ENCODE results near the gene UTY.

UTY gene

DNA sequence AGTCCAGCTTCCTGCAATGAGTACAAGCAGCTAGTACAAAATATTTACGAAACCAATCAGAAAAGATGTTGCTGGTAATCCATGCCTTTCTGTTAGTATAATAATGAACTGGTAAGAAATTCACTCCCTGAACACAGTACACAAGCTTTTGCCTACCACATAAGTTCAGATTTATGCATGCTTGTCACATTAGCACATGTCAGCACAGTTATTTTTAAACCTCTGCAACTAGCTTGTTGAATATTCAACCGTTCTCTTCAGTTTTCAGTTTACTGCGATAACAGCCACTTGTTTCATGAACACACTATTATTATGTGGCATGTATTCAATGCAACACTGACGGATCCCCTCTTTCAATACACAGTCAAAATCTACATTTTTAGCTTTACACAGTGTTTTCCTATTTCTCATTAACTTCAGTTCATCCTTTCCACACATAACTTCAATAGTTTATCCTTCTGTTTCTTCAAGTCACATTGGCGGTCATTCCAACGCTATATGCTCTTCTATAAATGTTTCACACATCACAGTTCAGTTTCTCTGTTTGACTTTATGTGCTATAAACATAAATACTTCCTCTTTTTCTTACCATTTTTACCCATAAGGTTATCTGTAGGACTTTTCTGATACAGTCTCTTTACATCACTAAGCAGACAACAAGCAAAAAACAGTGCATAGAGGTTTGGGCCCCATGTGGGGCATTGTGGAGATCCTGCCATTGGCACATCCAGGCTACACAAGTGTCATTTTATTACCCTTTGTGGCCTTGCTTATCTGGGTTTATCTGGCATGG lies 62.8 kb downstream of the UTY start:
- no peak for DNase-seq (ENCODE audit: low read depth in 2 of 2, low spot score in 1 of 2)

DNA sequence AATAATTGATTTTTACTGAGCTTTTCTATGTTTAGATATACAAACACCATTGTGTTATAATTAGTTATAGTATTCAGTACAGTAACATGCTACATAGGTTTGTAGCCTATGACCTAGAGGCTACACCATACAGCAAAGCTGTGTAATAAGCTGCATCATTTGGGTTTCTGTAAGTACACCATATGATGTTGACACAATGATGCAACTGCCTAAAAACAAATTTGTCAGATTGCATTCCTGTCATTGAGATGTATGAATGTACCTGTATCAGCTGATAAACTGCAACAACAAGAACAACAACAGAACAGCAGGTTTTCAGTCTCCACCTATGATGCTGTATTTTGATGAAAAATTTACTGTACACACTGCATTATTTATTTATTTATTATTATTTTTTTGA lies 64.3 kb downstream of the UTY start:
- no peak for DNase-seq (ENCODE audit: low read depth in 2 of 2, low spot score in 1 of 2)

DNA sequence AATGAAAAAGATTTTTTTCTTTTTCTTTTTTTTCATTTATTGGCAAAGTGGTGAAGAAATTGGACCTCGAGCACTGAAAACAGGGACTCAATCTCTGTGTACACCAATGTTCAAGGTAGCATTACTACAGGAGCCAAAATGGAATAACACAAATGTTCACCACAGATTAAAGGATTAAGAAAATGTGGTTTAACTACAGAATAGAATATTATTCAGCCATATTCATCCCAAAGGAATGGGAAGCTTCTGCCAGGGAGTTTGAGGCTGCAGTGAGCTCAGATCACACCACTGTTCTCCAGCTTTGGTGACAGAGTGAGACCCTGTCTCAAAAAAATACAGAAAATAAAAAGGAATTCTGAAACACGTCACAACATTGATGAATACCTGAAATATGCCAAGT lies 81.0 kb downstream of the UTY start:
- DNase-seq (ENCODE audit: low read depth in 2 of 2, low spot score in 1 of 2) = no peak

DNA sequence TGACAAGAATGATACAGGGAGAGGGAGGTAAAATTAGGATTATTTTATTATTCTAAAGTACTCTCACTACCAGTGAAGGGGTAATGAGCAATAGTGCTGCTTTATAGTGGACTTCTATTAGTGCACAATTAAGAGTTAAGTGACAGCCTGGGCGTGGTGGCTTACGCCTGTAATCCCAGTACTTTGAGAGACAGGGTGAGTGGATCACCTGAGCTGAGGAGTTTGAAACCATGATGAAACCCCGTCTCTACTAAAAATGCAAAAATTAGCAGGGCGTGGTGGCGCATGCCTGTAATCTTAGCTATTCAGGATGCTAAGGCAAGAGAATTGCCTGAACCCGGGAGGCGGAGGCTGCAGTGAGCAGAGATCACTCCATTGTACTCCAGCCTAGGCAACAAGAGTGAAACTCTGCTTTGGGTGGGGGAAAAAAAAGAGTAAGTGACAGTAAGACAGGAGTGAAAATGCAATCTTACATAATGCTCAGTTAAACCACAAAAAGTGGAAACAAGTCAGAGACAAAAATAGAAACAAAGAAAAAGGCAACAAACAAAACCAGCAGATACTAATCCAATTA lies 98.6 kb downstream of the UTY start:
- DNase-seq (ENCODE audit: low read depth in 2 of 2, low spot score in 1 of 2) = no peak

DNA sequence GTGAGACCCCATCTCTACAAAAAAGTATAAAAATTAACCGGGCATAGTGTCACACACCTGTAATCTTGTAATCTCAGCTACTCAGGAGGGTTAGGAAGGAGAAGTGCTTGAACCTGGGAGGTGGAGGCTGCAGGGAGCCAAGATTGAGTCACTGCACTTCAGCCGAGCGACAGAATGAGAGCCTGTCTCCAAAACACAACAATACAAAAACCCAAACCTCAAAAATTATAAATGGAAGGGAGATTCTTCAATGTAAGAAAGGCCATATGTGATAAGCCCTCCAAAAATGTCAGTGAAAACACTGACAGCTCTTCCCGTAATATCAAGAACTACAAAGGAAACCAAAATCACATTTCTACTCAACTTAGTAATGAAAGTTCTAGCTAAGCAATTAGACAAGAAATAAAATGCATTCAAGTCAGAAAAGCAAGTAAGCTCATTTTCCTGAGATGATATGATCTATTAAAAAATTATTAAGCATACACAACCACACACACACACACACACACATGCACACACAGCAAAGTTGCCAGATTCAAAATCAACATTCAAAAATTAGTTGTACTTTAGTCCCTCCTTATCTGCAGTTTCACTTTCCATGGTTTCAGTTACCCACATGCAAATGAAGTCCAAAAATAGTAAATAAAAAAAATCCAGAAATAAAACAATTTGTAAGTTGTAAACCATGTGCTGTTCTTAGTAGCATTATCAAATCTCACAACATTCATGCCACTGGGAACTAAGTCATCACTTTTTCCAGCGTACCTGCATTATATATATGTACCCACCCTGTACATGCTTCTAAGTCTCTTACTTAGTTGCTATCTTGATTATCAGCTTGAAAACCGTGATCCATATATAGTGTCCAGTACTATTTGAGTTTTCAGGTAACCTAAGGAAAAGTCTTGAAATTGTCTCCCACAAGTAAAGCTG lies 108.7 kb downstream of the UTY start:
- DNase-seq (ENCODE audit: low read depth in 2 of 2, low spot score in 1 of 2) = no peak

DNA sequence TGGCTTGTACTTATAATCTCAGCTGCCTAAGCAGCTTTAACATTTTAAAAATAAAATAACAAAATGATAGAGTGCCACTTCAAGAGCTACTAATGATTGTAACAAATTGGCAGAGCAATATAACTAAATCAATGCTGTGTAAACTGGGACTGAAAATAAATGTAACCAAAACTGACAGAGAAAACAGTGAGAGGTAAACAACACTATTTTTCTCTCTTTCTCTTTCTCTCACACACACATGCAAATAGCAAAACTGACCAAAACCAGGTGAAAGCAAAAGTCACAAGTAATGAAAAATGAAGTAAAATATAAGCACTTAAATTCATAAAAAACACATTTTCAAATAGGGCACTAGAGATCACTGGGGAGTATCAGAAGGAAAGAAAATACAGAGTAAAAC lies 109.6 kb downstream of the UTY start:
- no peak for DNase-seq (ENCODE audit: low read depth in 2 of 2, low spot score in 1 of 2)

DNA sequence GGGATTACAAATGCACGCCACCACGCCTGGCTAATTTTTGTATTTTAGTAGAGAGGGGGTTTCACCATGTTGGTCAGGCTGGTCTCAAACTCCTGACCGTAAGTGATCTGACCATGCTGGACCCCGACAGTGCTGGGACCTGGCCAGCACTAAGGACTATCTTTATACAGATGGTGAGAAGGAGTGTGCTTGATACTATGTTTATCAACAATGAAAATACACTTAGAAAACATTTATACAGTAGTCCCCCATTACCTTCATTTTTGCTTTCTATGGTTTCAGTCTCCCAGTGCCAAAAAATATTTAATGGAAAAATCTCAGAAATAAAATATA lies 111.4 kb downstream of the UTY start:
- no peak for DNase-seq (ENCODE audit: low read depth in 2 of 2, low spot score in 1 of 2)

DNA sequence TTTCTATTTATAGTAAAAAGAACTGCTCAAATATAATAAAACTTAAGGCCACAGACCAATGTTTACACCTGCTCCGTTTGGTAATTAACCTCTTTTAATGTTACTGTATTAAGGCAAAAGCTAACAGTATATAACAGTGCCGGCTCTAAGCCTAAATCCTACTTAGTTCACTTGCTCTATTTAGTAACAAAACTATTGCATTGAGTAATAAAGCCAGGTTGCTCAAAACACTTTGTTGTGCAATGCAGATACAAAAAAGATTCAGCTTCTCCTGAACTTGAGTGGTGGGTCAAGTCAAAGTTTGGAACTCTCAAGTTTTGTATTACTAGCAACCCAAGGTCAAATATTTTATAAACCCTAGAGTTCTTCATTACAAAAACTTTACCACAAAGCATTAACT lies 116.2 kb downstream of the UTY start:
- DNase-seq (ENCODE audit: low read depth in 2 of 2, low spot score in 1 of 2) = no peak

DNA sequence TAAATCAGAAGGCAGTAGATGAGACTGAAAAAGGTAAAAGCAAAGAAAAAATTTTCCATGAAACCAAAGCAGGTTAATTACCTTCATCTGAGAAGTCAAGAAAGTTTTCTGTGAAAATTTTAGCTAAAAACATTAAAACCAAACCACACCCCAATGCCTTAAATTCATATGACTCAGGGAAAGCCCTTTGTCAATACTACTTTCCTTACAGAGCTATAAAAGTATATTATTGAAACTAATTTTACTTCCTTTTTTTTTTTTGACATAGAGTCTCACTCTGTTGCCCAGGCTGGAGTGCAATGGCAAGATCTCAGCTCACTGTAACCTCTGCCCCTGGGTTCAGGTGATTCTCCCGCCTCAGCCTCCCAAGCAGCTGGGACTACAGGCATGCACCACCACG lies 117.2 kb downstream of the UTY start:
- DNase-seq (ENCODE audit: low read depth in 2 of 2, low spot score in 1 of 2) = no peak

DNA sequence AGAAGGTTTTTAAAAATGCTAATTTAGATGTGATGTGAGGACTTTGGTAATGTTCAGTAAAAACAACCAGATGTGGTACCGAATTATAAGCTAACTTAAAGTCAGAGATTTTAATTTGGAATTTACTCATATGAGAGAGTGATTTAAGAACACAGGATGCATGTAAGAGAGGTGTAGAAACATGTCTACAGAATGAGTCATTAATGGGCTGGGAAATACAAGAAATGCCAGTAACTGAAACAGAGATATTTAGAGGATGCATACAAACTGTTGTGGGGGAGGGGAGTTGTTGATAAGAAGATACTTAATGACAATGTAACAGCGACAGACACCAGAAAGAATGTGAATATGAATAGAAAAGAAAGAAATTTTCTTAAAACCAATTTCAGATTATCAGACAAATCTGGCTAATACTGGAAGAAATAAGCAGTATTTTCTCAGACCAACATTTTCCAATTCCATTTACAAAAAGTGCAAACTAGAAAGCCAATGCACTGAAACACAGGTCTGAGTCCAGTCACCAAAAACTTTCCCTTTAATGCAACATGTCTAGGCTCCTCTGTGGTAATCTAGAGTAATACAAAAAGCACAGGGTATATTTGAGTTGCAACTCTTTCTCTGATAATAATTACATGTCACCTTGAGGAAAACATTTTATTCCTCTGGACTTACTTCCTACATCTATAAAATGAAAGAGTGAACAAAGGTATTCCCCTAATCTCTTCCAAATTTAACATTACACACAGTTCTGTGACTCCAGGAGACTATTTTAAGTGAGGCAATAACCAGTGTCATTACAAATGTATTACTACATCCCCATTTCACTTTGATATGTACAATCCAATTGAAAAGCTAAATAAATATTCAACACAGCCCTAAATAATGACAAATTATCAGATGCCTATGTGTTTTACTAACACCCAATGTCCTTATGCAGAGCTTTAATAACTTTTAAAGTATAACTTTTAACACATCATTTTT lies 117.9 kb downstream of the UTY start:
- DNase-seq (ENCODE audit: low read depth in 2 of 2, low spot score in 1 of 2) = no peak

DNA sequence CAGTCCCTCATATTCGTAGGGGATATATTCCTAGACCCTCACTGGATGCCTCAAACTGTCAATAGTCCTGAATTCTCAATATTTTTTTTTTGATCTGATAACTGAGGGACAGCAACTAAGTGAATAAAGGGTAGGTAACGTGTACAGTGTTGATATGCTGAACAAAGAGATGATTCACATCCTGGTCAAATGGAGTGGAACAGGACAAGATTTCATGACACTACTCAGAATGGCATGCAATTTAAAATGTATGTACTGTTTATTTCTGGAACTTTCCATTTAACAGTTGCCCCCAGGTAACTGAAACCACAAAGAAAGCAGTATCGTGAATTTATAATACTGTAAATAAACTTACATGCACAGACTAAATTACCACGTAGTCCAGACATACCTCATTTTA lies 128.4 kb downstream of the UTY start:
- DNase-seq (ENCODE audit: low read depth in 2 of 2, low spot score in 1 of 2) = no peak

DNA sequence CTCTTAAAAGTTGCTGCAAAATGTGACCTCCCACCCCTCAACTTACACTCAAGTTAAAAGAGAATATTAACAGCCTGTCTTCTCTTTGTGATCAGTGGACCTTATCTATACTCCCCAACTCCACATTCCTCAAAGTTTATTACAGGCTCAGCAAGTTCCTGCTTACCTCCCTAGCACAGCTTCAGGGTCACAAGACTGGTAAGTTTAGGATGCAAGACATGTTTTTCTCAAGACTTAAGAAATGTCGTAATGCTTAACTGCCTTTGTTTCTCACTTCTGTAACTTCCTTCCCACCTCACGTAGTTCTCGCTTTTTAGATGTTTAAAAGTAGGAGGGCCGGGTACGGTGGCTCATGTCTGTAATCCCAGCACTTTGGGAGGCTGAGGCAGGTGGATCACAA lies 132.7 kb downstream of the UTY start:
- DNase-seq (ENCODE audit: low read depth in 2 of 2, low spot score in 1 of 2) = no peak

DNA sequence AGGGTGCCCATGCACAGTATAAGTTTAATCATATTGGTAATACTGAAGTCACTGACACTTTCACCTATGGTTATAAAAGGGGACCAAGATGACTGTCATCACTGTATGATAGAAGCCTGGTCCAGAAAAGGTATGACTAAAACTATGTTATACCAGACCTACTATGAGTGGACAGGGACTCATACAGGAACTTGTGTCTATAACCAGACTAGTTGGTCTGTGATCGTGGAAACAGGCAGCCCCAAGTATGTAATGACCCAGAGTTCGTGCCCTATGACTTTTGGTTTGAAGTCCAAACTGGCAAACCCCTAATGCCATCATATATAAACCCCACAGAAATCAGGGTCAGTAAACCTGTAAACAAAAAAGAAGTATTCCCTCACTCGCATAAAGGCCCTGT lies 134.3 kb downstream of the UTY start:
- no peak for DNase-seq (ENCODE audit: low read depth in 2 of 2, low spot score in 1 of 2)

DNA sequence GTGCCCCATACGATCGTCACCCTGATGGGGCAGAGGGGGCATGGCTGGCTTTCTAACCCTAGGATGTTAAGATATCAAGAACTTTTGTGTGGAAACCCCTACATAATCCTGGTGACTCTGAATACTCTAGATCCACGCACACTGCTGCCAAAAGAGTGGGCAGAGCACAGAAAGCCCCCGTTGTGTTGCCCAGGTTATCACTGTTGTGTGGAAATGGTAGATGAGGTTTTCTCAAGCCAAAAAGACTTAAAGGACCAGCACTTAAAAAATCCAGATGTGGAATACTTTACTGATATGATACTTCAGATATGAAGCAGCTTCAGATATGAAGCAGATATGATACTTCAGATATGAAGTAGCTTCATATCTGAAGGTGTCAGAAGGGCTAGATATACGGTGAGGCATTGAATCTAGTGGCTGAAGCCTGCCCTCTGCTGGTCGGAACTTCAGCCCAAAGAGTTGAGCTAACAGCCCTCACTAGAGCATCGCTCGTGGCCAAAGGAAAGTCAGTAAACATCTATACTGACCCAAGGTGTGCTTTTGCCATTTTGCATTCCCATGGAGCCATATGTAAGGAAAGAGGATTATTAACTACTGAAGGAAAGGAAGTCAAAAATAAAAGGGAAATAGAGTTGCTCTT lies 136.4 kb downstream of the UTY start:
- peak in 1 of 2 donors; percentile 4 for DNase-seq (ENCODE audit: low read depth in 2 of 2, low spot score in 1 of 2)

DNA sequence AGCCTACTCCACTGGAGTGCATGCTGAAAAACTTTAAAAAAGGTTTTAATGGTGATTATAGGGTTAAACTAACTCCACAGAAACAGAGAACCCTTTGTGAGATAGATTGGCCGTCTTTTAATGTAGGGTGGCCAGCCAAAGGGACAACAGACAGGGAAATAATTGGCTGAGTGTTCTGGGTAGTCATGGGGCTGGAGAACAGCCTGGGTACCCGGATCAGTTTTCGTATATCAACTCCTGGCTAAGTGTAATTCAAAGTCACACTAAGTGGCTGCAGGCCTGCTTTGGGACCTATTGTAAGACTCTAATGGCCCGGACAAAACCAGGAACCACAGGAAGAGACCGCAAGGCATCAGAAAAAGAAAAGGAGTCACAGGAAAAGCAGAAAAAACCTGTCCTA lies 139.9 kb downstream of the UTY start:
- DNase-seq (ENCODE audit: low read depth in 2 of 2, low spot score in 1 of 2) = no peak

DNA sequence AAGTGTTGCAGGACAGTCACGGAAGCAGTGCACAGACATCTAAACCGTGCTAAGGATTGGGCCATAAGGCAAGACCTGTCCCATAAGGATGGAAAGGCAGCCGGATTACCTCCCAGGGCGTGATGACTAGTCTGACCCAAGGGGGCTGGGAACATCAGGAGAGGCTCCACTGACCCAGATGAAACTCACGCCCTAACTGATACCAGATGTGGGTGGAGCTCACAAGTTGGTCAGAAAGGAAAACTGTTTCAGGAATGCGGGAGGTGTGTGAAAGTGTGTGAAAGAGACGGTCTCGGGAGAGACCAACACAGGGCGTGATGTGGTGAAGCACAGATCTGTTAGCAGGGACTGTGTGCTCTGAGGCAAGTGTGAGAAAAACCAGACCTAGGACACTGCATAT lies 140.5 kb downstream of the UTY start:
- DNase-seq (ENCODE audit: low read depth in 2 of 2, low spot score in 1 of 2) = no peak

DNA sequence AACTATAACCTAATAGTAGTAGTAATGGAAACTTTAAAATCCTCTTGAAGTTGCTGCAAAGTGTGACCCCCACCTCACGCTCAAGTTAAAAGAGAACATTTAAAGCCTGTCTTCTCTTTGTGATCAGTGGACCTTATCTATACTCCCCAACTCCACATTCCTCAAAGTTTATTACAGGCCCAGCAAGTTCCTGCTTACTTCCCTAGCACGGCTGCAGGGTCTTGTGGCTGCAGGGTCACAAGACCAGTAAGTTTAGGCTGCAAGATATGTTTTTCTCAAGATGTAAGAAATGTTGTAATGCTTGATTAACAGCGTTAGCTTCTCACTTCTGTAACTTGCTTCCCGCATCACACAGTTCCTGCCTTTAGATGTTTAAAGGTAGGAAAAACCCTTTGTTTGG lies 141.1 kb downstream of the UTY start:
- no peak for DNase-seq (ENCODE audit: low read depth in 2 of 2, low spot score in 1 of 2)

DNA sequence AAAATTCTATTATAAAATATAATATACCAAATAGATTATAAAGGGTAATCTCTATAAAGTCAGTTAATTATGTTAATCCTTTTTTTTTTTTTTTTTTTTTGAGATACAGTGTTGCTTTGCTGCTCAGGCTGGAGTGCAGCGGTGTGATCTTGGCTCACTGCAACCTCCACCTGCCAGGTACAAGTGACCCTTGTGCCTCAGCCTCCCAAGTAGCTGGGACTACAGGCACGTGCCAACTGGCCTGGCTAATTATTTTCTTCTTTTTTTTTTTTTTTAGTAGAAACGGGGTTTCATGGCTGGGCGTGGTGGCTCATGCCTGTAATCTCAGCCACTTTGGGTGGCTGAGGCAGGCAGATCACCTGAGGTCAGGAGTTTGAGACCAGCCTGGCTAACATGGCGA lies 141.9 kb downstream of the UTY start:
- DNase-seq (ENCODE audit: low read depth in 2 of 2, low spot score in 1 of 2) = no peak

DNA sequence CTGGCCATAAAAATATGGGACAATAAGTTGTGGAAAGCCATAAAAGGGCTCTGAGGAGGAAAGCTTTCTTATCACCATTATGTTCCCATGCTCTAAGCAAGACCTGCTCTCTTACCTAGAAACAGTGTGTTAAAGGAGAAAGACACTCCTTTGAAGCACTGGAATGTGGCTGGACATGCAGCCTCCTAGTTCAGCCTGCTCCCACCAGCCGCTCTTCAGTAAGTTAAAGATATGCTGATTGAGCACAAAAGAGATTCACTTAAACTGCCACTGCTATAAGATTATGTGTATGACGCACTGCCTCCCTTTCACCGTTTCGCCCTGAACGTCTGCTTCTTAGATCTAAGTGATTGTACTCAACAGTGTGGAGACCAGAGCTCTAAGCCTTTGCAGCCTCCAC lies 146.0 kb downstream of the UTY start:
- no peak for DNase-seq (ENCODE audit: low read depth in 2 of 2, low spot score in 1 of 2)

DNA sequence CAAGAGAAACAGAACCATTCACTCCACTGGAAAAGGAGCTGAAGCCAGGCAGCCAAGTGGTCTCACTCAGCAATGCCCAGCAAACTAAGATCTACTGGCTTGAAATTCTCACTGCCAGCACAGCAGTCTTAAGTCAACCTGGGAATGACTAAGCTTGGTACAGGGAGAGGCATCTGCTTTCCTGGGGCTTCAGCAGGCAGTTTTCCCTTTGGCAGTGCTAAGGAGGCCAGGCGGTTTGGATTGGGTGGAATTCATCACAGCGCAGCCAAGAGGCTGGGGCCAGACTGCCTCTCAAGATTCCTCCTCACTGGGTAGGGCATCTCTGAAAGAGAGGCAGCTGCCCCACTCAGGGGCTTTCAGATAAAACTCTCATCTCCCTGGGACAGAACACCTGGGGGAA lies 149.2 kb downstream of the UTY start:
- DNase-seq (ENCODE audit: low read depth in 2 of 2, low spot score in 1 of 2) = no peak

DNA sequence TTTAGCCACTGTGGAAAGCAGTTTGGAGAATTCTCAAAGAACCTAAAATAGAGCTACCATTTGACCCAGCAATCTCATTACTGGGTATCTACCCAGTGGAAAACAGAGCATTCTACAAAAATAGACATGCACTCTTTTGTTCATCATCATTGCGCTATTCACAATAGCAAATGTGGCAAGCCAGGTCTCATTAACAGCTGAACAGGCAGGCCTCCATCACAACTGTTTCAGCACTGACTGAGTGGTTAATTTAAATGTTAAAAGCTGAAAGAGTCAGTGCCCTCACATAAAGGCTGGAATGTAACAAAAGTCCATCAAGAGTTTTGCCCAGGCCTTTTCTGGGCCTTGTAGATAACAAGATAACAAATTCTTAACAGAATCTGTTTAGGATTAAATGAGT lies 166.9 kb downstream of the UTY start:
- DNase-seq (ENCODE audit: low read depth in 2 of 2, low spot score in 1 of 2) = no peak

Data from stimulated activated CD8-positive, alpha-beta memory T cell treated with anti-CD3 and anti-CD28 coated beads, Interleukin-4, amount 100 ng/mL, for 1 hour (primary cell).